Measurements from ENCODE around the gene PPL.

PPL gene

DNA sequence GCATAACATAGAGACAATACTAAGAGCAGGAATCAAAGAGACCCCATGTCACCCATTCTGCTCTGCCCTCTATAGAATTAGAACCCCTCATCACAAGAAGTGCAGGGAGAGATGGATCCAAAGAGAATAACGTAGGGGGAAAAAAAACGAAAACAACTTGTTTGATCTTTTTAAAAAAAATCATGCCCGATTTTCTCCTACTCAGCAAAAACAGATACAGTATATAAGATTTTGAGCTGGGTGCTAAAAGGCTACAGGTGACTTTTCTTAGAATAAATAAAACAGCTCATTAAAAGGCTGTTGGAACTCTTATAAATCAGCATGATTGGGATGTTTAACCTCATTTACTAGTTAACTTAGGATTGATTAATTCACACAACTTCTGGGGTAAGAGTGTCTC is 72.2 kb downstream of the PPL start:
- DNase-seq (ENCODE audit: low read depth in 2 of 2) = no peak

DNA sequence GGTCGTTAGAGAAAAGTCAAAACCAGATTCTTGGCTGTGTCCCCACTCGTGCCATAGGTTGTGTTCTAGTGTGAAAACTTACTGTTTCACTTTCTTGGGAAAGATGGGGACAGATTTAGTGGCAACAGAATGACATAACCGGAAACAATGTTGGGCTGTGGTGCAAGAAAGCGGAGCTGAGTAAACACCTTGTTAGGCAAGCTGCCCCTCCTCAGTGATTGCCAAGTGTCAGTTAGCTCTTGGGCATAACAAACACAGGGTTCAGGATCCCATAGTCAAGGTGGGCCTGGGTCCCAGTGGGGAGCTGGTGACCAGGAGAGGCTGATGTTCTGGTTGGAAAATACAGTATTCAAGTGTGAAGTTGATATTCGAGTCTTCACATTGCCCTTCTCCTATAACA is 74.3 kb downstream of the PPL start:
- no peak for DNase-seq (ENCODE audit: low read depth in 2 of 2)

DNA sequence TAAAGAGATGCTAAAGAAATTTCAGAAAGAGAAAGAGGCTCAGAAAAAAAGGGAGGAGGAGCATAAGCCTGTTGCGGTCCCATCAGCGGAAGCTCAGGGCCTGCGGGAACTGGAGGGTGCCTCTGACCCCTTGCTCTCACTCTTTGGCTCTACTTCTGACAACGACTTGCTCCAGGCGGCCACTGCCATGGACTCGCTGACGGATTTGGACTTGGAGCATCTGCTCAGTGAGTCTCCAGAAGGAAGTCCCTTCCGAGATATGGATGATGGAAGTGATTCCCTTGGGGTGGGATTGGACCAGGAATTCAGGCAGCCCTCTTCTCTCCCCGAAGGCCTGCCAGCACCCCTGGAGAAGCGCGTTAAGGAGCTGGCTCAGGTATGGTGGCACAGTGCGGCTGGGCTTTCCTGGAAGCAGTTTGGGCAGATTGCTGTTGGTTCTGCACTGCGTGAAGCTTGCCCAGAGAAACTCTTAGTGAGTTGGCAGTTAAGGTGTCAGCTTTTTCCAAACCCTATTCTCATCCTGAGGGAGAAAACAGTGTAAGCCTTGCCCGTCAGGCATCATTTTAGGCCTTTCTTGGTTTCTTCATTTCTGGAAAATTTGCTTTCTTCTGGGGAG is 76.1 kb downstream of the PPL start:
- DNase-seq (ENCODE audit: low read depth in 2 of 2) = no peak

DNA sequence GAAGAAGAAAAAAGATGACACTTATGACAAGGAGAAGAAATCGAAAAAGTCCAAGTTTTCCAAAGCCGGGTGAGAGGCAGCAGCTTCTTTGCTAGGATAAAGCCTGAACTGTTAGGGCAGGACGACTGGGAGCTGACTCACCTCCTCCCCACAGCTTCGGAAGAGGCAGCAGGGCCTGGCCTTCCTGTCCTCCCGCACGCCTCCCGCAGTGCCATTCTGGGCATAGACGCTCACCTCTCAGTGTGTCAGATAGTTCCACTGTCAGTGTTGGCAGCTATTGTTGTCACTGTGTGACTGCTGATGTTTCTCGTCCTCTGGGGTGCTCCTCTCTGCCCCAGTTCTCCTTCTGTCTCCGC is 77.1 kb downstream of the PPL start:
- DNase-seq (ENCODE audit: low read depth in 2 of 2) = no peak

DNA sequence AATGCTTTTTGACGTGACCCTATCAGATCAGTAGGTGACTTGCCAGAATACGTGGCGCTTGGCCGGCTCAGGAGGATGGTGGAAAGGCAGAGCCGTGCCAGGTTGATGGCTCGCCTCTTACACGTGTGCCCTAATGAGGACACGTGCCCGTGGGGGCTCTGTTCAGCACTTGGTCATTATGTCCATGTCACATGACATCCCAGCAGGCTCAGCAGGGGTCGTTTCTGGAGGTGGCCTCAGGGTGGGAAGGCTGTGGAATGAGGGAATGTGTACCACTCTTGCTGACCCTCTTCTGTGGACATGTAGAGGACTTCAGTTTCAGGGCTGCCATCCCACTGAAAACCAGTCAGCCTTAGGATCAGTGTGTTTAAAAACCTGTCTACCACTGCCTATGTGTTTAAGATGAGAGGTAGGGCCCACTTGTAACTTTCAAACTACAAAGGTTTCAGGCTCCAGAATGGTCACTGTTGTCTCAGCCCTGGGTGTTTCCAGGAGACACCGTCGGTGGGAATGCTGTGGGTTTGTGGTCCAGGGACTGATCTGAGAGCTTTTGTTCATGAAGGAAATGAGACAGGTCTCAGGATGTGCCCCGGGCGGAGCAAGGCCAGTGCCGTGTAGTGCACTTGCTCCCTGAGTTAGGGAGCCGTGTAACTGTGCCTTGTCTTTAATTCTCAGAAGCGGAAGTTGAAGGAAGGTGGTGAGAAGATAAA is 77.6 kb downstream of the PPL start:
- no peak for DNase-seq (ENCODE audit: low read depth in 2 of 2)

DNA sequence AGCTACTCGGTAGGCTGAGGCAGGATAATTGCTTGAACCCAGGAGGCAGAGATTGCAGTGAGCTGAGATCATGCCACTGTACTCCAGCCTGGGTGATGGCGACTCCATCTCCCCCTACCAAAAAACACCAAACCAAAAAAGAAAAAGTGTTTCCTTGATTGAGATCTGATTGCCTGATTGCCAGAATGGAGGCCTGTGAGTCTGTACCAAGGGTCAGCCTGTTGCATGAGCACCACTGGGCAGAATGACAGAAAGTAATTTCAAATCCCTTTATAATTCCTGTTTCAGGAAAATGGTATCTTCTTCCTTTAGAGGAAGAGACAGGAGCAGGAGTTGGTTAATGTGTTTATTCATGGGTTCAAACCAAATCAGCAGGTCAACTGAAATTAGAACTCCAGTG is 81.1 kb downstream of the PPL start:
- no peak for DNase-seq (ENCODE audit: low read depth in 2 of 2)

DNA sequence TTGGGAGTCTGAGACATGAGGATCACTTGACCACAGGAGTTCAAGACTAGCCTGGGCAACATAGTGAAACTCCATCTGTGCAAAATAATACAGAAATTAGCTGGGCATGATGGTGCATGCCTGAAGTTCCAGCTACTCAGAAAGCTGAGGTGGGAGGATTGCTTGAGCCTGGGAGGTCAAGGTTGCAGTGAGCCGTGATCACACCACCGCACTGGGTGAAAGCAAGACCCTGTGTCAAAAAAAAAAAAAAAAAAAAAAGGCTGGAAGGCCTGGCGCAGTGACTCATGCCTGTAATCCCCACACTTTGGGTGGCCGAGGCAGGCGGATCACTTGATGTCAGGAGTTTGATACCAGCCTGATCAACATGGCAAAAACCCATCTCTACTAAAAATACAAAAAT is 81.6 kb downstream of the PPL start:
- no peak for DNase-seq (ENCODE audit: low read depth in 2 of 2)

DNA sequence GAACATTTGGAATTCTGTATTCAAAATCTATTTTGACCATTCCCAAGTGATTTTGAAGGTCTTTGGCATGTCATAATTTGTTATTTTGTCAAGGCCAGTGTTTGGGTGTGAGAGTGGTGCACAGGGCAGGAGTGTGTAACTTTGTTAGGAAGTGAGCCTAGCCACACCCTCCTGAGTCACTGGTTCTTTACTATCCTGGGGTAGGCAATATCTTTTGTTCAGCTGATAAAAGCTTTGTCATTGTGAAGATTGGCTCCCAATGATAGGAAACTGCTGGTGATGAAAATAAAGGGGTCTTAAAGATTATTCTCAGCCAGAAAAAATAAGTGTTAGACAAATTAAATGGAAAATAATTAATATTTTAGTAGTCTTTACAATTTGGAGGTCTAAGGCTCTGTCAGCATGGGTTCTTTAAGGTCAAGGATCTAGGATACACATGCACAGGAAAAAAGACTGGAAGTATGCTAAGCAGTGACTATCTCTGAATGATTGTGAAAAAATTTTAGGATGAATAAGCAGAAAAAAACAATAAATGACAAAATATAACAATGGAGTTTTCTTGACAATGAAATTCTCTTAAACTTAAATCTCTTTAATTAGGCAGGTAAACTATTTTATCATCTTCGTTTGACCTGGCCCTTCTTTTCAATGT is 84.6 kb downstream of the PPL start:
- DNase-seq (ENCODE audit: low read depth in 2 of 2) = no peak

DNA sequence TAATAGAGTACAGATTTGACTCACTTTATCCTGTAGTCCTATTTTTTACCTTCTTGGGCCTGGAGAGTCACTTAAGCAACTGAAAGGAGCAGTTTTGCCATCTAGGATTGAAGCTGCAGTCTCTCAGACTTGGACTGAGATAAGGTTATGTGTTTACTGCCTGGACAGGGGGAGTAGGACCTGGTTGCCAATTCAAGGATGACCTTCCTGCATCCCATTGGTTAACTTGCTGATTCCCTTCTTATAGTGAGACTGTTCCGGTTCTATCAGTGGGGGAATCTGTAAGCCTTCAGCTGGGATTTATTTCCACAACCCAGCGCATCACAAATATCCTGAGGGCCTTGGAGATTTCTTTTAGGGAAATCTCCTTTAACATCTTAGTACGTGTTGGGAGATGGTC is 86.7 kb downstream of the PPL start:
- no peak for DNase-seq (ENCODE audit: low read depth in 2 of 2)

DNA sequence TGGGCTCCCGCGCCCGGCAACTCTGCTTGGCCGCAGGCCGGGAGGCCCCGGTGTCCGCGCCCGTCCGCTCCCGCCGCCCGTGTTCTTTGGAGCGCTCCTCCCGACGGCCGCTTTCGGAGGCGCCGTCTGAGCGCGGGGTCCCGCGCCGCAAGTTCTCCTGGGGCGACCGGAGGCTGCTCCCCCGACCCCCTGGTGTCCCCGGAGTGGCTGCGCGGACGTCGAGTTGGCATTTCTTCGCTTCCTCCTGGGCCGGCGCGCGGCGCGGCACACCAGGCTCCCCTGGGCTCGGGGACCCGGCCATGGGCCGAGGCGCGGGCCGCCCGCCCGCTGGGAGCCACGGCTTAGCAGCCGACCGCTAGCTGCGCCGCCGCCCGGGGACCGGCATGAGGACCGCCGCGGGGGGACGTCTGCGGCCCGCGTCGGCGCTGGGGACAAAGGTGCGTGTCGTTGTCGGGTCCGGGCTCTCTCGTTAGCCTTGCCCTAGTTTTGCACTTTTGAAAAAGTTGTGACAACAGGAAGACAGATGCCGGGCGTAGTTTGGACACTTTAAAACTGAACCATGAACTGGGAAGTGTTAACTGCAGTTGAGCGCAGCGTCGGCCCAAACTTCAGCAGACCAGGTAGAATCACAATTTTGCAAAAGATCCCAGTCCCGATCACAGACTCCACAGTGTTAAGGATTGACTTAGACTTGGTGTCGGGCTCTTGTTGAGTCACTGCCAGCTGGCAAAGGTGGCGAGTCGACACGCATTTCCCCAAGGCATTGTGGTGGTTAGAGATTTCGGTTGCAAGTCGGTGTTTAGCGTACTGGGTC is 89.0 kb downstream of the PPL start:
- DNase-seq (ENCODE audit: low read depth in 2 of 2) = peak in 1 of 2 donors; percentile 10

DNA sequence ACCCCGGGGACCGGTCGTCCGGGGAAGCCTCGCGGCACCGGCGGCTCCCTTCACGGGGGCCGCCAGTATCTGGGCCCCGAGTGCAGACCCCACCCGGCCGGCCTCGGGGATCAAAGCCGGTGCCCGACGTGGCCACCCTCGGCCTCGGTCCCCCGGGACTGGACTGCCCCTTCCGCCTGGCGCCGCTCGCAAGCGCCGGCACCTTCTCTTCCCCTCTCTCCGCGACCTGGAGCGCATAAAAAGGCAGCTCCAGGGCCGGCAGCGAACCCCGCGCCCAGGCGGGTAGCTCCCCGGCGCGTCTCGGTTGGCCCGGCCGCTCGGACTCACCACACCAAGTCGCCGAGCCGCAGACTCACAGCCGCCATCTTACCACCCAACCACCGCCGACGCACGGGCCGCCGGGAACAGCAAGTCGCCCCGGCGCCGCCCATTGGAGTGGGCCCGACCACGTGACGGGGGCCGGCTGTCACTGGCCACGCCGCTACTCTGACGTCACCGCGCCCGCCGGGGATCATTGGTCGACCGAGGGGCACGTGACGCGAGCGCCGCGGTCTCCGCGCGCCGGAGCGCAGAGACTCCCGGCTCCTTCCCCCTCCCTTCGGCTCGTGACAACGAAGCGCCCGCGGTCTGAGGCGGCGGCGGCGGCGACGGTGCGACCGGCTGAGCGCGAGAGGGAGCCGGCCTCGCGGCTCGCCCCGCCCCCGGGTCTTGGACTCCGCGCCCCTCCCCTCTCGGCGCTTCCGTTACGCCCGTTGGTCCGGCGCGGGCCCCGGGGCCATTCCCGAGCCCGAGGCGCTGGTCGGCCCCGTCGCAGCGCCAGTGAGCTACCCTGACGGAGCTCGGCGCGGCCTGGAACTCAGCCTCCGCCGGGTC is 89.8 kb downstream of the PPL start, which contains the start of the genes GLYR1 and UBN1:
GLYR1 (minus strand) TSS at position 388 of the 873 bp plus-strand sequence; CDS start at position 365, 23 bp downstream.
UBN1 (plus strand) TSS at position 581 of the 873 bp plus-strand sequence. CDS start 5,437 bp downstream, outside the sequence.
- DNase-seq (ENCODE audit: low read depth in 2 of 2) = peak; percentile 98 to 100

DNA sequence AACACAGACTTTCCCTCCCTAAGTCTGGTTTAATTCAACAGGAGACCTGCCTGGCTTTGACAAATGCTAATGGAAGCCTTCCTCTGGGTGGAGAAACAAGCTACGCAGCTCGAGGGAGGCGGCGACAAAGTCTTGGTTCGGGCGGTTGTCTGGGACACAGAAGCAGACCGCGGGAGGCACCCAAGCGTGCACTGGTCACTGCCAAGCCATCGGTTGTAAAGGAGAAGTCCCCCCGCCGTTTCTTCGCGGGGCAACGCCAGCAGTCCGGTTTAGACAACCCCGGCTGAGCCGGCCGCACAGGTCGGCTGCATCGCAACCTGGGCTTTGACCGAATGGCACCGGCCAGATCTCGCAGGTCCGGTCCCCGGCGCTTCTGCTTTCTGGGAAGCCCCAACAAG is 90.4 kb downstream of the PPL start:
- DNase-seq (ENCODE audit: low read depth in 2 of 2) = peak in 1 of 2 donors; percentile 2

DNA sequence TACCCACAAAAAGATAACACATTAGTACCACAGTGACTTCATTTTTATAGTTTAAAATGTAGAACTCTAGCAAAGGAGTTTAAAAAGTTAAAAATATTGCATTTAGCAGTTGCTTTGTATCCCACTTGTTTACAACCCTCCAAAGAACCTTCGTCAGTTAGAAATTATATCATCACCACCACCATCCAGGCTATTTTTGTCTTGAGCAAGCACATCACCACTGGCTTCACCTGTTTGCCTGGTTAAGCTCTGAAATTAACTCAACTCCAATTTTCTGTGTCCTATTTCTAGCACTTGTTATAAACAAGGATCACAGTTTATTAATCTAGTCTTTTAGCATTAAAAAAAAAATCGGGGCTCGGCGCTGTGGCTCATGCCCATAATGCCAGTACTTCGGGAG is 96.0 kb downstream of the PPL start:
- no peak for DNase-seq (ENCODE audit: low read depth in 2 of 2)

DNA sequence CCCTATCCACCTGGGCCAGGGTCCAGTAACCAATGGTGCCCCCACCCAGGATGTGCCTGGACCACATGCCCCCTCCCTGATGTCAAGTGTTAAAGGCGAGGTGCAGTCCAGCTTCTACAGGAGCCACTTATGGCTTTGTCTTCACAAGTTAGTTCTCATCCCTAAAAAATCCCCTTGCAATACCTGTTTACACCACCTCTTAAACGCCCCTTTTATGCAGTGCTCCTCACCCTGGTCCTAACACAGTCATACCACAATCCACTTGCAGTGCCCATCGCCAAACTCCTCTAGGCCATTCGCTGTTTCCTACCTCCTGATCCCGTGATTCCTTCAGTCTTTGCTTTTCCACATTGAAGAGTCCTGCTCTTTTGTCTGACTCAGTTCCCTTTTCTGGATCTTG is 97.0 kb downstream of the PPL start:
- DNase-seq (ENCODE audit: low read depth in 2 of 2) = no peak

DNA sequence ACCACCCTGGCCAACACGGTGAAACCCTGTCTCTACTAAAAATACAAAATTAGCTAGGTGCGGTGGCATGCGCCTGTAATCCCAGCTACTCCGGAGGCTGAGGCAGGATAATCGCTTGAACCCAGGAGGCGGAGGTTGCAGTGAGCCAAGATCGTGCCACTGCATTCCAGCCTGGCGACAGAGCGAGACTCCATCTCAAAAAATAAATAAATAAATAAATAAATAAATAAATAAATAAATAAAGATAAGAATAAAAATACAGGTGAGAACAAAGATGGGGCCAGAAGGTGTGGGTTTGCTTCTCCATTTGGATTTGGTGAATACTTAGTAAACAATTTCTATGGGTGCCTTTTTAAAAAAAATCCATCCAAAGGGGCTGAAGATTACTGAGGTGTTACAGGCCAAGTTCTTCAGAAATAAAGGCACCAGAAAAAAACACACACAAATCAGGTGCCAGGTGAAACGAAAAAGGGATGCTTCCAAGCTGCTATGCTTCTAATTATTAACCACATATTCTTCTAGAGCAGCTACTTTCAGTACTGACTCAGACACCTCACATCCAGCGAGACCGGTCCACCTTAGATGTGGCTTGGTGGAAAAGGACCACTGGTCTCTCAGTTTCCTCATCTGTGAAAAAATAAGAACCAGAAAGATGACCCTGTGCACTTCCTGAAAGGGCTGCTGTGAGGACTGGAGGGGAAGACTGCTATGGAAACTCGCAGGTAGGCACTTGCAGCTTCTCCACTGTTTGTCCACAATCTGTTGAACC is 99.0 kb downstream of the PPL start:
- DNase-seq (ENCODE audit: low read depth in 2 of 2) = no peak

DNA sequence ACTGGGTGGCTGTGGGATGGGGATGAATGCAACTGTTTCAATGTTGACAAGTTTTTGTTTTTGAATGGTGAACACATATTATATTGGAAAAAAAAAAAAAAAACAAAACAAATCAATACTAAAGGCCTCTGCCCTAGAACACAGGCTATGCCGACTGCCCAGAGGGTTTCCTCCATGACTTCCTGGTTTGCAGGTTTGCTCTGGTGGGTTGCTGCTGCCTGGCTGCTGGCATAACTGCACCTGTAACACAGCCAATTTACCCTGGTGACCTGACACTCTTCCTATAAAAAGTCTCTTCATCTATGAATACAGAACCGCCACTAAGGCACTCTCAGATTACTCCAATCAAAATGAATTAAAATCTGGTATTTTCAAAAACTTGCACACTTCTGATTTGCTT is 100.2 kb downstream of the PPL start:
- DNase-seq (ENCODE audit: low read depth in 2 of 2) = no peak

DNA sequence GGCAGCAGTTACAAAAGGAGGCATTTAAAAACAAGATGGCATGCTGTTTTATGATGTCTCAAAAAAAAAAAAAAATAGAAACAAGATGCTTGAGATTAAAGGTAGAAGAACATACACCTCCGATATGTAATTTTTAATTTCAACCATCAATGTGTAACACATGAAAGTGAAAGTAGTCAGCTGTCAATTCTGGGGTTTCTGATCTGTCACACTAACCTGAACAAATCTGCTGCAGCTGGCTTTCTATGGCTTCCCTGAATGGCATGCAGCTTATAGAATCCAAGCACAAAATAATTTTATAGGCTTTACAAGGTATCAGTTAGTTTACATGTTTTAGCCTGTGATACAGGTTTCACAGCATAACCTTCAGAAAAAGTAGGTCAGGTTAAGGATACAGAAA is 103.4 kb downstream of the PPL start:
- no peak for DNase-seq (ENCODE audit: low read depth in 2 of 2)

DNA sequence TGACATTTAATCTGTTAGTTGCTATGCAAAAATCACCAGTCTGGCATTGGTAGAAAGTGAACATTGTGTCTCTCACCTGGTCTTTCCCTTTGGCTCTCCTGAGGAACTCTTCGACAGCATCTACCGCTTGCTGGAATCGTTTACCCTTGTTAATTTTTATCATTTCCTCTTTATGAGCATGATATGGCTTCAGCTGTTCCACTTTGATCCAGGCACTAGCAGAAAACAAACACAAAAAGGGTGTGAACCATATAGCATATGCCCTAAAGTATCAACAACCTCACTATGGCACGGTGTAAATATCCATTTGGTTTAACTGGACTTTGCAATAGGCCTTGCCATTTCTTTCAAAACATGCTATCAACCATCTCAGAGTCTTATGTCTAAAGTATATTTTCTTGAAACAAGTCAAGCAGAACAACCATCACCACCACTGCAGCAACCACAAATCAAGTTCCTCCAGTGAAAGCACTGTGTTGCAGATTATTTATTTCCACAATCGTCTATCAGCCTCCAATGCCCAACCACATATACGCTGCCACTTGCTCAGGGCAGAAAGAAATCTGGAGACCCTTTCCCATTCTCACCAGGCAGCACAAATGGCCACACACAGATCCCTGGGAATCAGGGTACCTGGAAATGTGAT is 104.1 kb downstream of the PPL start:
- DNase-seq (ENCODE audit: low read depth in 2 of 2) = no peak

Data from stimulated activated CD8-positive, alpha-beta memory T cell treated with anti-CD3 and anti-CD28 coated beads, Interleukin-15, amount 100 ng/mL, for 4 hours (primary cell).